IMR-90 (cell line): ENCODE measurements around the gene NISCH. TPM values are rescaled to one million over a fixed set of nuclear protein-coding genes. Genes with fewer than 3 reads are reported as not detected.
A peak's percentile ranks its signal among the peaks of the same experiment; 100 is the strongest.

Experiments
- ATAC-seq: fragments of 200-7000 bp; cut with Tn5 transposase; 2 replicates; pipeline ENCODE4 v1.9.1; 2020; ENCODE audit warnings: low read depth, mild to moderate bottlenecking, moderate library complexity
- BruUV-seq: library from RNA; stranded (reverse); fragments of 400-500 nt; replicated peaks from 2 replicates; lab custom pipeline; 2021; lab: Mats Ljungman, UMichigan
- CTCF ChIA-PET: fragments of 300-600 bp; formaldehyde crosslinking; extraction: SDS; loops from one replicate; lab custom pipeline; 2021; ENCODE audit warnings: antibody characterized with exemption; lab: Yijun Ruan, JAX
- POLR2A ChIA-PET: fragments of 300-600 bp; sonication (Branson Sonifier 250); formaldehyde crosslinking; loops from one replicate; lab custom pipeline; 2022; ENCODE audit warnings: antibody characterized with exemption; ENCODE audit not compliant: unreplicated experiment; lab: Charles Lee
- DNase-seq: peaks from one replicate; pipeline ENCODE4 v3.0.0; 2013
- H2AFZ ChIP-seq: replicated peaks from 2 replicates; pipeline ENCODE3; 2013; ENCODE audit warnings: low read length, mild to moderate bottlenecking; ENCODE audit not compliant: poor library complexity
- H2AK5ac ChIP-seq: 2 replicates; pipeline ENCODE4 v1.6.1; 2013; ENCODE audit warnings: low read depth, low read length, inconsistent platforms
- H2AK9ac ChIP-seq: replicated peaks from 2 replicates; pipeline ENCODE3; 2013; ENCODE audit warnings: mild to moderate bottlenecking, low read depth, low read length, moderate library complexity; ENCODE audit not compliant: poor library complexity
- H2BK120ac ChIP-seq: 2 replicates; pipeline ENCODE4 v1.6.1; 2013; ENCODE audit warnings: low read depth, low read length, inconsistent platforms
- H2BK15ac ChIP-seq: 3 replicates; pipeline ENCODE4 v1.6.1; 2013; ENCODE audit warnings: low read depth, low read length, inconsistent platforms
- H2BK20ac ChIP-seq: 2 replicates; pipeline ENCODE4 v1.6.1; 2013; ENCODE audit warnings: low read depth, mild to moderate bottlenecking, inconsistent platforms, low read length, moderate library complexity
- H2BK5ac ChIP-seq: 2 replicates; pipeline ENCODE4 v1.6.1; 2013; ENCODE audit warnings: mild to moderate bottlenecking, low read depth, low read length, inconsistent platforms; ENCODE audit not compliant: poor library complexity, severe bottlenecking
- H3K14ac ChIP-seq: replicated peaks from 2 replicates; pipeline ENCODE4 v1.6.1; 2013; ENCODE audit warnings: low read depth, low read length, inconsistent platforms
- H3K18ac ChIP-seq: 2 replicates; pipeline ENCODE4 v1.6.1; 2013; ENCODE audit warnings: low read depth, low read length, control low read depth
- H3K23ac ChIP-seq: 2 replicates; pipeline ENCODE4 v1.6.1; 2013; ENCODE audit warnings: low read depth, low read length, inconsistent platforms
- H3K27ac ChIP-seq: 2 replicates; pipeline ENCODE4 v1.5.1; 2013; ENCODE audit warnings: mild to moderate bottlenecking, control low read depth, low read length; ENCODE audit not compliant: insufficient read depth
- H3K27me3 ChIP-seq: 2 replicates; pipeline ENCODE4 v1.6.1; 2013; ENCODE audit warnings: low read length; ENCODE audit not compliant: control insufficient read depth, insufficient read depth
- H3K36me3 ChIP-seq: 2 replicates; pipeline ENCODE4 v1.6.1; 2013; ENCODE audit warnings: low read length, mixed read lengths; ENCODE audit not compliant: control insufficient read depth, insufficient read depth
- H3K4ac ChIP-seq: 2 replicates; pipeline ENCODE4 v1.6.1; 2013; ENCODE audit warnings: low read depth, low read length, inconsistent platforms
- H3K4me1 ChIP-seq: 2 replicates; pipeline ENCODE4 v1.6.1; 2013; ENCODE audit warnings: low read length, mixed read lengths; ENCODE audit not compliant: control insufficient read depth, insufficient read depth
- H3K4me2 ChIP-seq: 2 replicates; pipeline ENCODE4 v1.6.1; 2013; ENCODE audit warnings: low read depth, mild to moderate bottlenecking, control low read depth, low read length, moderate library complexity
- H3K4me3 ChIP-seq: 2 replicates; pipeline ENCODE4 v1.5.1; 2013; ENCODE audit warnings: low read depth, mild to moderate bottlenecking, control low read depth, low read length, moderate library complexity; ENCODE audit not compliant: insufficient read depth
- H3K56ac ChIP-seq: 2 replicates; pipeline ENCODE4 v1.6.1; 2013; ENCODE audit warnings: low read length, inconsistent platforms; ENCODE audit not compliant: insufficient read depth; ENCODE audit errors: extremely low read depth
- H3K79me1 ChIP-seq, 2 experiments: 2 replicates each; pipeline ENCODE4 v1.6.1; 2013; ENCODE audit warnings: low read length in 2 of 2, inconsistent platforms in 1 of 2, low read depth in 1 of 2
- H3K9ac ChIP-seq: 2 replicates; pipeline ENCODE4 v1.6.1; 2013; ENCODE audit warnings: low read depth, low read length, control low read depth
- H3K9me1 ChIP-seq: 2 replicates; pipeline ENCODE4 v1.6.1; 2013; ENCODE audit warnings: low read length, inconsistent platforms; ENCODE audit not compliant: insufficient read depth
- H3K9me3 ChIP-seq: 2 replicates; pipeline ENCODE4 v1.6.1; 2013; ENCODE audit warnings: low read length; ENCODE audit not compliant: control insufficient read depth, insufficient read depth
- H4K20me1 ChIP-seq: 2 replicates; pipeline ENCODE4 v1.6.1; 2013; ENCODE audit warnings: low read length, inconsistent platforms; ENCODE audit not compliant: insufficient read depth
- H4K5ac ChIP-seq: 2 replicates; pipeline ENCODE4 v1.6.1; 2013; ENCODE audit warnings: mild to moderate bottlenecking, low read depth, low read length, control low read depth
- H4K8ac ChIP-seq, 2 experiments: 2 replicates each; pipeline ENCODE4 v1.6.1; 2013; ENCODE audit warnings: low read depth in 2 of 2, low read length in 2 of 2, control low read depth in 1 of 2, inconsistent platforms in 1 of 2
- H4K91ac ChIP-seq: 2 replicates; pipeline ENCODE4 v1.6.1; 2013; ENCODE audit warnings: low read depth, low read length, inconsistent platforms; ENCODE audit not compliant: insufficient read depth
- BHLHE40 ChIP-seq: fragments of 150-350 bp; IDR thresholded peaks from 2 replicates; pipeline ENCODE4 v1.6.1; 2016; ENCODE audit warnings: mild to moderate bottlenecking, low read depth, low read length
- CEBPB ChIP-seq: IDR thresholded peaks from 2 replicates; pipeline ENCODE4 v1.6.1; 2012; ENCODE audit warnings: low read depth, low read length, improper control_type of control experiment
- CHD1 ChIP-seq: IDR thresholded peaks from 2 replicates; pipeline ENCODE4 v1.6.1; 2012; ENCODE audit warnings: low read depth, low read length, improper control_type of control experiment
- FOS ChIP-seq: fragments of 150-350 bp; IDR thresholded peaks from 2 replicates; pipeline ENCODE4 v1.6.1; 2016; ENCODE audit warnings: low read depth, low read length
- MAFK ChIP-seq: IDR thresholded peaks from 2 replicates; pipeline ENCODE4 v1.6.1; 2012; ENCODE audit warnings: low read depth, low read length, improper control_type of control experiment
- MAZ ChIP-seq: IDR thresholded peaks from 2 replicates; pipeline ENCODE4 v1.6.1; 2012; ENCODE audit warnings: low read depth, mild to moderate bottlenecking, low read length, improper control_type of control experiment, moderate library complexity, borderline replicate concordance
- MXI1 ChIP-seq: IDR thresholded peaks from 2 replicates; pipeline ENCODE4 v1.6.1; 2012; ENCODE audit warnings: low read depth, mild to moderate bottlenecking, low read length, moderate library complexity, borderline replicate concordance
- NFE2L2 ChIP-seq: fragments of 150-350 bp; IDR thresholded peaks from 2 replicates; pipeline ENCODE4 v1.6.1; 2016; ENCODE audit warnings: low read depth, mild to moderate bottlenecking, low read length
- POLR2A ChIP-seq: IDR thresholded peaks from 2 replicates; pipeline ENCODE4 v1.6.1; 2012; ENCODE audit warnings: mild to moderate bottlenecking, low read depth, low read length
- RAD21 ChIP-seq: IDR thresholded peaks from 2 replicates; pipeline ENCODE4 v1.6.1; 2012; ENCODE audit warnings: low read length, improper control_type of control experiment
- RCOR1 ChIP-seq: IDR thresholded peaks from 2 replicates; pipeline ENCODE4 v1.6.1; 2012; ENCODE audit warnings: mild to moderate bottlenecking, low read length, improper control_type of control experiment; ENCODE audit not compliant: insufficient replicate concordance
- RFX5 ChIP-seq: IDR thresholded peaks from 2 replicates; pipeline ENCODE4 v1.8.0; 2012; ENCODE audit warnings: low read depth, mild to moderate bottlenecking, low read length, moderate library complexity
- SMC3 ChIP-seq: fragments of 150-350 bp; IDR thresholded peaks from 2 replicates; pipeline ENCODE4 v1.6.1; 2016; ENCODE audit warnings: low read depth, mild to moderate bottlenecking, antibody characterized with exemption, low read length, moderate library complexity
- WGBS, 2 experiments: methylation state at CpG; one replicate each; pipeline versions ENCODE4 v1.1.5 to v1.1.7; 2013; ENCODE audit warnings: missing lambda C conversion rate in 2 of 2; ENCODE audit not compliant: insufficient read length in 1 of 2; ENCODE audit errors: extremely low coverage in 2 of 2; 5-methylcytosine and 5-hydroxymethylcytosine counted together
- dilution Hi-C: fragments of 300-500 bp; cut with HindIII; formaldehyde crosslinking; loops from one replicate; pipeline ENCODE4 v1.14.3; 2018; ENCODE audit warnings: low sequenced_read_pairs; ENCODE audit not compliant: unreplicated experiment
- in situ Hi-C: fragments of 300-500 bp; cut with MboI; formaldehyde crosslinking; loops from 3 replicates; pipeline ENCODE4 v1.14.3; 2019; ENCODE audit warnings: low sequenced_read_pairs, inconsistent platforms, mixed read lengths
- intact Hi-C: fragments of 100-400 bp; cut with micrococcal nuclease; formaldehyde crosslinking; loops from 2 replicates; pipeline ENCODE4 v1.10.0; 2022
- polyA plus RNA-seq, 3 experiments: library from polyadenylated mRNA; depleted of rRNA; stranded (reverse); fragments of >200 nt; gene quantifications; 2 replicates each; pipeline ENCODE4 v1.2.3, GENCODE V29; 2012; ENCODE audit warnings: low replicate concordance in 1 of 3
- total RNA-seq: library from RNA; depleted of rRNA; stranded (reverse); fragments of >200 nt; gene quantifications from 2 replicates; pipeline ENCODE4 v1.2.3, GENCODE V29; 2012
- TF ChIP-seq, protein P1 (sequence below): fragments of 150-350 bp; IDR thresholded peaks from 2 replicates; pipeline ENCODE4 v1.6.1; 2017; ENCODE audit warnings: mild to moderate bottlenecking, antibody characterized with exemption, low read length, low read depth
- TF ChIP-seq, protein P2 (sequence below): conservative IDR thresholded peaks from 2 replicates; pipeline ENCODE4 v1.5.1; 2012; ENCODE audit warnings: mild to moderate bottlenecking, low read depth, low read length, improper control_type of control experiment
- TF ChIP-seq, protein P3 (sequence below): fragments of 150-350 bp; IDR thresholded peaks from 2 replicates; pipeline ENCODE4 v1.6.1; 2016; ENCODE audit warnings: low read depth, mild to moderate bottlenecking, low read length, moderate library complexity, borderline replicate concordance

Gene NISCH
- total and polyA plus RNA-seq, 2 of the 4 experiments (the other 2 are of a cell fraction): 36.9 to 86.0 TPM

- Histone ChIP-seq H2AFZ (no peak overlapping the region), H3K79me1 (no peaks in the 10 kb centered on the region), H3K18ac (no peak overlapping the region), H3K56ac (no peak overlapping the region), H3K4me3 (no peak overlapping the region), H4K91ac (no peak overlapping the region), H3K4me2 (no peak overlapping the region), H3K36me3 (no peaks in the 10 kb centered on the region), H3K4me1 (peaks cover 4% of the 10 kb centered on the region; the same call in 1 of the 2 replicates), H3K14ac (no peak overlapping the region), H3K9ac (no peak overlapping the region), H2AK5ac (no peak overlapping the region), H3K4ac (no peak overlapping the region), H3K9me1 (no peaks in the 10 kb centered on the region), H2BK120ac (no peak overlapping the region), H3K27me3 (peaks cover 20% of the 10 kb centered on the region), H3K27ac (no peak overlapping the region), H3K9me3 (no peaks in the 10 kb centered on the region), H2BK5ac (no peak overlapping the region), H2BK15ac (no peak overlapping the region), H2AK9ac (no peak overlapping the region), H4K5ac (no peak overlapping the region), H4K8ac (no peak overlapping the region), H4K20me1 (no peaks in the 10 kb centered on the region), H2BK20ac (no peak overlapping the region), H3K23ac (no peak overlapping the region)
- dilution Hi-C loops (no loop called here), intact Hi-C loops (no loop called here), in situ Hi-C loops (no loop called here)
- ChIA-PET CTCF (interaction anchor here (1.3 to 1.4 kb wide), 2 partner anchors 14 to 16 kb away, joined by 3 to 4 read pairs; no protein-coding TSS in a partner anchor), POLR2A (no interaction called here)
- no peak for TF ChIP-seq MXI1
- TF ChIP-seq BHLHE40: no peak
- TF ChIP-seq RAD21: no peak
- TF ChIP-seq FOS: no peak
- TF ChIP-seq RCOR1: no peak
- TF ChIP-seq, protein P1, sequence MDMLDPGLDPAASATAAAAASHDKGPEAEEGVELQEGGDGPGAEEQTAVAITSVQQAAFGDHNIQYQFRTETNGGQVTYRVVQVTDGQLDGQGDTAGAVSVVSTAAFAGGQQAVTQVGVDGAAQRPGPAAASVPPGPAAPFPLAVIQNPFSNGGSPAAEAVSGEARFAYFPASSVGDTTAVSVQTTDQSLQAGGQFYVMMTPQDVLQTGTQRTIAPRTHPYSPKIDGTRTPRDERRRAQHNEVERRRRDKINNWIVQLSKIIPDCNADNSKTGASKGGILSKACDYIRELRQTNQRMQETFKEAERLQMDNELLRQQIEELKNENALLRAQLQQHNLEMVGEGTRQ: no peak
- TF ChIP-seq NFE2L2: no peak
- no peak for TF ChIP-seq MAZ
- TF ChIP-seq POLR2A: no peak
- no peak for TF ChIP-seq CHD1
- TF ChIP-seq SMC3: no peak
- no peak for TF ChIP-seq CEBPB
- TF ChIP-seq RFX5: no peak
- no peak for TF ChIP-seq MAFK
- TF ChIP-seq, protein P2, sequence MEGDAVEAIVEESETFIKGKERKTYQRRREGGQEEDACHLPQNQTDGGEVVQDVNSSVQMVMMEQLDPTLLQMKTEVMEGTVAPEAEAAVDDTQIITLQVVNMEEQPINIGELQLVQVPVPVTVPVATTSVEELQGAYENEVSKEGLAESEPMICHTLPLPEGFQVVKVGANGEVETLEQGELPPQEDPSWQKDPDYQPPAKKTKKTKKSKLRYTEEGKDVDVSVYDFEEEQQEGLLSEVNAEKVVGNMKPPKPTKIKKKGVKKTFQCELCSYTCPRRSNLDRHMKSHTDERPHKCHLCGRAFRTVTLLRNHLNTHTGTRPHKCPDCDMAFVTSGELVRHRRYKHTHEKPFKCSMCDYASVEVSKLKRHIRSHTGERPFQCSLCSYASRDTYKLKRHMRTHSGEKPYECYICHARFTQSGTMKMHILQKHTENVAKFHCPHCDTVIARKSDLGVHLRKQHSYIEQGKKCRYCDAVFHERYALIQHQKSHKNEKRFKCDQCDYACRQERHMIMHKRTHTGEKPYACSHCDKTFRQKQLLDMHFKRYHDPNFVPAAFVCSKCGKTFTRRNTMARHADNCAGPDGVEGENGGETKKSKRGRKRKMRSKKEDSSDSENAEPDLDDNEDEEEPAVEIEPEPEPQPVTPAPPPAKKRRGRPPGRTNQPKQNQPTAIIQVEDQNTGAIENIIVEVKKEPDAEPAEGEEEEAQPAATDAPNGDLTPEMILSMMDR: no peak
- TF ChIP-seq, protein P3, sequence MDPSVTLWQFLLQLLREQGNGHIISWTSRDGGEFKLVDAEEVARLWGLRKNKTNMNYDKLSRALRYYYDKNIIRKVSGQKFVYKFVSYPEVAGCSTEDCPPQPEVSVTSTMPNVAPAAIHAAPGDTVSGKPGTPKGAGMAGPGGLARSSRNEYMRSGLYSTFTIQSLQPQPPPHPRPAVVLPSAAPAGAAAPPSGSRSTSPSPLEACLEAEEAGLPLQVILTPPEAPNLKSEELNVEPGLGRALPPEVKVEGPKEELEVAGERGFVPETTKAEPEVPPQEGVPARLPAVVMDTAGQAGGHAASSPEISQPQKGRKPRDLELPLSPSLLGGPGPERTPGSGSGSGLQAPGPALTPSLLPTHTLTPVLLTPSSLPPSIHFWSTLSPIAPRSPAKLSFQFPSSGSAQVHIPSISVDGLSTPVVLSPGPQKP: no peak
- 89% methylated on average over 3 of the region's 7 CpGs; no CpG with 5 or more reads in 1 of the 2 experiments for WGBS, 2 experiments
- ATAC-seq (no peak), DNase-seq (peak; percentile 28)
- BruUV-seq: no TSS peak
Measured at GRCh38 chr3:52429779-52430415, 25.5 kb upstream of the NISCH start.
